Measurements from ENCODE around the gene CHRND. TPM values are rescaled to one million over a fixed set of nuclear protein-coding genes. Genes with fewer than 3 reads are reported as not detected.

Gene CHRND
- total RNA-seq, 4 donors from 2014 or later: 49.1 to 119 (median 81.1) TPM

DNA sequence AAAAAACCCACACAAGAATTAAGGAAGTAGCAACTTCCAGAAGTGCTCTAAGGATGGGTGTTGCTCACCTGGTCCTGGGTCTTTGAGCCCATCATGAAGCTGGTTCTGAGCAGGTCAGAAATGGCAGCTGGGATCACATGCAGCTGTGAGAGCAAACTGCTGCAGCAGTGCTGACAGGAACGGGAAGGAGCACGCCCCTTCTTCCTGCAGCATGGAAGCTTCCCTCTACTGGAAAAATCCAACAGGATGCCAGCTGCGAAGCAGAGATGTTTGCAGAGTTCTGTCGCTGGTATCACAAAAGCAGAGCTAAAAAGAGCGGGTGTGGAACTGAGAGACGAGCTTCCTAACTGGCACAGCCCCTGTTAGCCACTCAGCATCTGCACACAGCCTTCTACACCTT is 58.3 kb downstream of the CHRND start:
- H3K27me3 ChIP-seq: no peaks in the 10 kb centered on the region
- H3K27ac ChIP-seq: no peak overlapping the region
- TF ChIP-seq POLR2A (IDR thresholded peaks at IDR 0.05): no peak
- TF ChIP-seq, protein P1, sequence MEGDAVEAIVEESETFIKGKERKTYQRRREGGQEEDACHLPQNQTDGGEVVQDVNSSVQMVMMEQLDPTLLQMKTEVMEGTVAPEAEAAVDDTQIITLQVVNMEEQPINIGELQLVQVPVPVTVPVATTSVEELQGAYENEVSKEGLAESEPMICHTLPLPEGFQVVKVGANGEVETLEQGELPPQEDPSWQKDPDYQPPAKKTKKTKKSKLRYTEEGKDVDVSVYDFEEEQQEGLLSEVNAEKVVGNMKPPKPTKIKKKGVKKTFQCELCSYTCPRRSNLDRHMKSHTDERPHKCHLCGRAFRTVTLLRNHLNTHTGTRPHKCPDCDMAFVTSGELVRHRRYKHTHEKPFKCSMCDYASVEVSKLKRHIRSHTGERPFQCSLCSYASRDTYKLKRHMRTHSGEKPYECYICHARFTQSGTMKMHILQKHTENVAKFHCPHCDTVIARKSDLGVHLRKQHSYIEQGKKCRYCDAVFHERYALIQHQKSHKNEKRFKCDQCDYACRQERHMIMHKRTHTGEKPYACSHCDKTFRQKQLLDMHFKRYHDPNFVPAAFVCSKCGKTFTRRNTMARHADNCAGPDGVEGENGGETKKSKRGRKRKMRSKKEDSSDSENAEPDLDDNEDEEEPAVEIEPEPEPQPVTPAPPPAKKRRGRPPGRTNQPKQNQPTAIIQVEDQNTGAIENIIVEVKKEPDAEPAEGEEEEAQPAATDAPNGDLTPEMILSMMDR (IDR thresholded peaks at IDR 0.05 in 4 of 5, conservative IDR thresholded peaks at IDR 0.05 in 1 of 5): no peak
- H3K4me1 ChIP-seq: peaks cover 9 to 13% of the 10 kb centered on the region in 2 donors
- no peak for DNase-seq
- in situ Hi-C loops (cut with MboI; ENCODE audit: low sequenced_read_pairs in 4 of 4): no loop called here
- no peak overlapping the region for H3K4me3 ChIP-seq
- no peaks in the 10 kb centered on the region for H3K9me3 ChIP-seq
- no peak for ATAC-seq
- H3K36me3 ChIP-seq: peaks cover 0 to 33% of the 10 kb centered on the region in 2 donors
- intact Hi-C loops (cut with DNase I; ENCODE audit: low total_unique reads): no loop called here

Other genes with a start within 250 kb of the CHRND start
- not detected for gene ALPP, start 147.4 kb upstream of the CHRND start, total RNA-seq
- not detected for gene ALPG, start 119.3 kb upstream of the CHRND start, total RNA-seq
- gene ALPI, start 70.0 kb upstream of the CHRND start, total RNA-seq: not detected
- 1 to 10 TPM in 1 of 4 donors, under 1 TPM in 2, not detected in 1; 0.51 to 1.5 (median 0.55) TPM for gene ECEL1, start 38.3 kb upstream of the CHRND start, total RNA-seq
- 1 to 10 TPM; 1.0 to 3.2 (median 2.2) TPM for gene PRSS56, start 5.8 kb upstream of the CHRND start, total RNA-seq
- gene CHRNG, start 13.5 kb downstream of the CHRND start, total RNA-seq: 10 to 100 TPM in 3 of 4 donors, 1 to 10 TPM in 1; 3.5 to 57.5 (median 24.6) TPM
- gene TIGD1, start 24.4 kb downstream of the CHRND start, total RNA-seq: 1 to 10 TPM; 1.4 to 3.0 (median 2.1) TPM
- gene EIF4E2, start 24.5 kb downstream of the CHRND start, total RNA-seq: 100 to 1,000 TPM in 1 of 4 donors, 10 to 100 TPM in 3; 57.9 to 111 (median 71.2) TPM
- 10 to 100 TPM; 13.4 to 29.0 (median 13.9) TPM for gene EFHD1, start 107.4 kb downstream of the CHRND start, total RNA-seq
- 10 to 100 TPM; 55.7 to 87.8 (median 66.1) TPM for gene GIGYF2, start 171.2 kb downstream of the CHRND start, total RNA-seq